HCT116 (cell line): ENCODE data around the gene SPATA1. TPM values are rescaled to one million over a fixed set of nuclear protein-coding genes. Genes with fewer than 3 reads are reported as not detected.

ENCODE experiments used
- ATAC-seq: fragments of 200-7000 bp; cut with Tn5 transposase; 2 replicates; pipeline ENCODE4 v1.9.1; 2020; ENCODE audit warnings: mild to moderate bottlenecking, moderate library complexity
- BruUV-seq: library from RNA; stranded (reverse); fragments of 400-500 nt; replicated peaks from 2 replicates; lab custom pipeline; 2021; lab: Mats Ljungman, UMichigan
- CTCF ChIA-PET: fragments of 300-600 bp; sonication (Branson Sonifier 250); formaldehyde crosslinking; loops from one replicate; lab custom pipeline; 2021; ENCODE audit warnings: antibody characterized with exemption; lab: Charles Lee
- POLR2A ChIA-PET: fragments of 300-600, 350-600 bp; sonication (Branson Sonifier 250); formaldehyde crosslinking; loops from one replicate; lab custom pipeline; 2021; ENCODE audit warnings: antibody characterized with exemption; lab: Charles Lee
- RAD21 ChIA-PET, 2 experiments: fragments of 300-600 bp; sonication (Branson Sonifier 250); formaldehyde crosslinking; loops; one replicate each; lab custom pipeline; 2023; ENCODE audit warnings: low total read pairs in 2 of 2; ENCODE audit not compliant: uncharacterized antibody in 2 of 2, unreplicated experiment in 2 of 2, low non-redundant PET in 1 of 2; lab: Charles Lee
- DNase-seq: peaks from one replicate; pipeline ENCODE4 v3.0.0-alpha.2; 2010; ENCODE audit warnings: low read depth, low spot score
- H2AFZ ChIP-seq: fragments of 200-600 bp; shearing (Covaris generic), sonication (generic); 2 replicates; pipeline ENCODE4 v1.6.1; 2017; ENCODE audit warnings: low read depth, mixed run types, mixed read lengths, antibody characterized with exemption, low read length; ENCODE audit not compliant: poor library complexity, severe bottlenecking
- H3K27ac ChIP-seq: 2 replicates; pipeline ENCODE4 v1.5.1; 2012; ENCODE audit warnings: low read depth, low read length
- H3K27me3 ChIP-seq: fragments of 200-600 bp; sonication (generic); 2 replicates; pipeline ENCODE4 v1.6.1; 2016; ENCODE audit warnings: mixed run types, low read length, mixed read lengths; ENCODE audit not compliant: insufficient read depth
- H3K36me3 ChIP-seq, 2 experiments: fragments of 200-500 bp in 1 of 2; fragments of 200-600 bp in 1 of 2; sonication (Bioruptor generic) in 1 of 2; sonication (generic) in 1 of 2; 2 replicates each; pipeline versions ENCODE4 v1.5.1 to v1.6.1; 2014 to 2016; ENCODE audit warnings: low read length in 2 of 2, inconsistent platforms in 1 of 2, mixed read lengths in 1 of 2, mixed run types in 1 of 2; ENCODE audit not compliant: insufficient read depth in 2 of 2, control insufficient read depth in 1 of 2
- H3K4me1 ChIP-seq, 2 experiments: fragments of 200-600 bp in 1 of 2; sonication (generic) in 1 of 2; 2 replicates each; pipeline versions ENCODE4 v1.5.1 to v1.6.1; 2012 to 2017; ENCODE audit warnings: low read length in 2 of 2, inconsistent platforms in 1 of 2, mild to moderate bottlenecking in 1 of 2, mixed read lengths in 1 of 2, mixed run types in 1 of 2, moderate library complexity in 1 of 2; ENCODE audit not compliant: insufficient read depth in 2 of 2, control insufficient read depth in 1 of 2
- H3K4me2 ChIP-seq: fragments of 200-600 bp; sonication (generic); 2 replicates; pipeline ENCODE4 v1.6.1; 2017; ENCODE audit warnings: mixed run types, low read length, mixed read lengths
- H3K4me3 ChIP-seq, 2 experiments: fragments of 200-600 bp in 1 of 2; sonication (generic) in 1 of 2; replicated peaks in 1 of 2; 2 replicates each; pipeline ENCODE4 v1.5.1; 2011 to 2016; ENCODE audit warnings: low read length in 2 of 2, control low read depth in 1 of 2, low read depth in 1 of 2, mild to moderate bottlenecking in 1 of 2, mixed read lengths in 1 of 2, mixed run types in 1 of 2
- H3K79me2 ChIP-seq: fragments of 200-600 bp; sonication (generic); 2 replicates; pipeline ENCODE4 v1.6.1; 2017; ENCODE audit warnings: mild to moderate bottlenecking, mixed run types, low read length, moderate library complexity, mixed read lengths; ENCODE audit not compliant: insufficient read depth
- H3K9ac ChIP-seq: fragments of 200-600 bp; sonication (generic); 2 replicates; pipeline ENCODE4 v1.6.1; 2016; ENCODE audit warnings: low read length, mixed read lengths
- H3K9me2 ChIP-seq: fragments of 200-600 bp; sonication (generic), shearing (Covaris generic); 2 replicates; pipeline ENCODE4 v1.6.1; 2017; ENCODE audit warnings: mixed run types, mild to moderate bottlenecking, moderate library complexity; ENCODE audit not compliant: insufficient read depth
- H3K9me3 ChIP-seq, 2 experiments: fragments of 200-500 bp in 1 of 2; fragments of 200-600 bp in 1 of 2; sonication (Bioruptor generic) in 1 of 2; sonication (generic) in 1 of 2; 2 replicates each; pipeline ENCODE4 v1.6.1; 2014 to 2017; ENCODE audit warnings: low read length in 2 of 2, mixed read lengths in 2 of 2, inconsistent platforms in 1 of 2, low read depth in 1 of 2, mild to moderate bottlenecking in 1 of 2, mixed run types in 1 of 2, moderate library complexity in 1 of 2; ENCODE audit not compliant: control insufficient read depth in 1 of 2, insufficient read depth in 1 of 2
- H4K20me1 ChIP-seq: fragments of 200-600 bp; sonication (generic), shearing (Covaris generic); 2 replicates; pipeline ENCODE4 v1.6.1; 2017; ENCODE audit warnings: mixed run types, mild to moderate bottlenecking, moderate library complexity; ENCODE audit not compliant: insufficient read depth
- CBX3 ChIP-seq: IDR thresholded peaks from 2 replicates; pipeline ENCODE4 v1.6.1; 2012; ENCODE audit warnings: low read depth
- EZH2 ChIP-seq: fragments of 200-600 bp; sonication (generic); IDR thresholded peaks from 2 replicates; pipeline ENCODE4 v1.6.1; 2017; ENCODE audit warnings: antibody characterized with exemption, mixed run types
- FOSL1 ChIP-seq: IDR thresholded peaks from 2 replicates; pipeline ENCODE4 v1.6.1; 2012; ENCODE audit warnings: low read depth
- JUND ChIP-seq: IDR thresholded peaks from 2 replicates; pipeline ENCODE4 v1.6.1; 2012
- RAD21 ChIP-seq: IDR thresholded peaks from 2 replicates; pipeline ENCODE4 v1.6.1; 2012; ENCODE audit warnings: low read depth, mild to moderate bottlenecking
- SRF ChIP-seq: IDR thresholded peaks from 2 replicates; pipeline ENCODE4 v1.6.1; 2012; ENCODE audit warnings: low read depth
- ZFX ChIP-seq: fragments of 450-650 bp; IDR thresholded peaks from 2 replicates; pipeline ENCODE4 v1.6.1; 2017
- intact Hi-C: fragments of 100-400 bp; cut with micrococcal nuclease; formaldehyde crosslinking; loops from 2 replicates; pipeline ENCODE4 v1.10.0; 2022
- total RNA-seq: library from RNA; stranded (reverse); gene quantifications from one replicate; pipeline ENCODE4 v1.2.1, GENCODE V29; 2021; ENCODE audit not compliant: unreplicated experiment
- TF ChIP-seq, protein P1 (sequence below), 3 experiments: fragments of 200-600 bp in 1 of 3; sonication (generic) in 1 of 3; IDR thresholded peaks in 2 of 3; conservative IDR thresholded peaks in 1 of 3; 2 replicates each; pipeline ENCODE4 v1.5.1; 2012 to 2017; ENCODE audit warnings: low read depth in 2 of 3, low read length in 2 of 3, antibody characterized with exemption in 1 of 3, borderline replicate concordance in 1 of 3, control low read depth in 1 of 3, mild to moderate bottlenecking in 1 of 3, mixed read lengths in 1 of 3, mixed run types in 1 of 3, moderate library complexity in 1 of 3; ENCODE audit not compliant: insufficient read depth in 1 of 3
- TF ChIP-seq, protein P2 (sequence below): IDR thresholded peaks from 2 replicates; pipeline ENCODE4 v1.6.1; 2012; ENCODE audit warnings: low read depth

Gene SPATA1
- total RNA-seq, 1 experiment from 2014 or later, result 3.1 TPM

DNA sequence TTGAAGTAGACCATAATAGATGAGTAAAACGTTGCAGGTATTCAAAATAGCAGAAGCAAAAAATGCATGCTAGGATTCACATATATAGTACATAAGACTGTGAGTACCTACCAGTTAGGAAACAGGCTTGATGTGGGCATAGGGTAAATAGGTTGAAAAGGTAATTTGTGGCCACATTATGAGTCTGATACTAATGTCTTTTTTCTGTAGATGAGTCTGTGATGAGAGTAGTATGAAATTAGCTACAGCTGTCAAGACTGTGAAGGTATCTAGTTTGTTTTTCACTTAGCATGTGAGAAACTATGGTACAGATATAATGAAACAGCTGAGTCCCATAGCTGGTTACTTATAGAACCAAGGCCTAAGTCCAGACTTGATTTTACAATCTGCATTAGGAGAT is 12.4 kb upstream of the SPATA1 start:
- no peak for ATAC-seq
- TF ChIP-seq, protein P1, sequence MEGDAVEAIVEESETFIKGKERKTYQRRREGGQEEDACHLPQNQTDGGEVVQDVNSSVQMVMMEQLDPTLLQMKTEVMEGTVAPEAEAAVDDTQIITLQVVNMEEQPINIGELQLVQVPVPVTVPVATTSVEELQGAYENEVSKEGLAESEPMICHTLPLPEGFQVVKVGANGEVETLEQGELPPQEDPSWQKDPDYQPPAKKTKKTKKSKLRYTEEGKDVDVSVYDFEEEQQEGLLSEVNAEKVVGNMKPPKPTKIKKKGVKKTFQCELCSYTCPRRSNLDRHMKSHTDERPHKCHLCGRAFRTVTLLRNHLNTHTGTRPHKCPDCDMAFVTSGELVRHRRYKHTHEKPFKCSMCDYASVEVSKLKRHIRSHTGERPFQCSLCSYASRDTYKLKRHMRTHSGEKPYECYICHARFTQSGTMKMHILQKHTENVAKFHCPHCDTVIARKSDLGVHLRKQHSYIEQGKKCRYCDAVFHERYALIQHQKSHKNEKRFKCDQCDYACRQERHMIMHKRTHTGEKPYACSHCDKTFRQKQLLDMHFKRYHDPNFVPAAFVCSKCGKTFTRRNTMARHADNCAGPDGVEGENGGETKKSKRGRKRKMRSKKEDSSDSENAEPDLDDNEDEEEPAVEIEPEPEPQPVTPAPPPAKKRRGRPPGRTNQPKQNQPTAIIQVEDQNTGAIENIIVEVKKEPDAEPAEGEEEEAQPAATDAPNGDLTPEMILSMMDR (IDR thresholded peaks at IDR 0.05 in 2 of 3, conservative IDR thresholded peaks at IDR 0.05 in 1 of 3; ENCODE audit: borderline replicate concordance in 1 of 3, insufficient read depth in 1 of 3, low read depth in 2 of 3, low read length in 2 of 3), result no peak
- TF ChIP-seq ZFX, result no peak
- no peak for TF ChIP-seq CBX3
- no peak for TF ChIP-seq RAD21
- TF ChIP-seq EZH2, result no peak
- TF ChIP-seq, protein P2, sequence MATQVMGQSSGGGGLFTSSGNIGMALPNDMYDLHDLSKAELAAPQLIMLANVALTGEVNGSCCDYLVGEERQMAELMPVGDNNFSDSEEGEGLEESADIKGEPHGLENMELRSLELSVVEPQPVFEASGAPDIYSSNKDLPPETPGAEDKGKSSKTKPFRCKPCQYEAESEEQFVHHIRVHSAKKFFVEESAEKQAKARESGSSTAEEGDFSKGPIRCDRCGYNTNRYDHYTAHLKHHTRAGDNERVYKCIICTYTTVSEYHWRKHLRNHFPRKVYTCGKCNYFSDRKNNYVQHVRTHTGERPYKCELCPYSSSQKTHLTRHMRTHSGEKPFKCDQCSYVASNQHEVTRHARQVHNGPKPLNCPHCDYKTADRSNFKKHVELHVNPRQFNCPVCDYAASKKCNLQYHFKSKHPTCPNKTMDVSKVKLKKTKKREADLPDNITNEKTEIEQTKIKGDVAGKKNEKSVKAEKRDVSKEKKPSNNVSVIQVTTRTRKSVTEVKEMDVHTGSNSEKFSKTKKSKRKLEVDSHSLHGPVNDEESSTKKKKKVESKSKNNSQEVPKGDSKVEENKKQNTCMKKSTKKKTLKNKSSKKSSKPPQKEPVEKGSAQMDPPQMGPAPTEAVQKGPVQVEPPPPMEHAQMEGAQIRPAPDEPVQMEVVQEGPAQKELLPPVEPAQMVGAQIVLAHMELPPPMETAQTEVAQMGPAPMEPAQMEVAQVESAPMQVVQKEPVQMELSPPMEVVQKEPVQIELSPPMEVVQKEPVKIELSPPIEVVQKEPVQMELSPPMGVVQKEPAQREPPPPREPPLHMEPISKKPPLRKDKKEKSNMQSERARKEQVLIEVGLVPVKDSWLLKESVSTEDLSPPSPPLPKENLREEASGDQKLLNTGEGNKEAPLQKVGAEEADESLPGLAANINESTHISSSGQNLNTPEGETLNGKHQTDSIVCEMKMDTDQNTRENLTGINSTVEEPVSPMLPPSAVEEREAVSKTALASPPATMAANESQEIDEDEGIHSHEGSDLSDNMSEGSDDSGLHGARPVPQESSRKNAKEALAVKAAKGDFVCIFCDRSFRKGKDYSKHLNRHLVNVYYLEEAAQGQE, result no peak
- TF ChIP-seq FOSL1, result no peak
- TF ChIP-seq SRF, result no peak
- no peak for TF ChIP-seq JUND
- H3K27me3 ChIP-seq, result no peaks in the 10 kb centered on the region
- H3K9ac ChIP-seq, result no peak overlapping the region
- intact Hi-C loops, result loop anchor here (5.0 kb wide), 1 partner anchor 351 kb away; the partner anchor contains the start of gene PRKACB
- H3K4me1 ChIP-seq, result no peaks in the 10 kb centered on the region
- no peak overlapping the region for H2AFZ ChIP-seq
- no peaks in the 10 kb centered on the region for H3K9me2 ChIP-seq
- no peak for DNase-seq
- ChIA-PET CTCF (no interaction called here), POLR2A (interaction anchor here (1.0 kb wide), 1 partner anchor 10 kb away, joined by 3 read pairs; no protein-coding TSS in a partner anchor), RAD21 (no interaction called here)
- peaks cover 68% of the 10 kb centered on the region for H3K79me2 ChIP-seq
- no peak overlapping the region for H3K4me3 ChIP-seq
- no peak overlapping the region for H3K27ac ChIP-seq
- no peak overlapping the region for H3K4me2 ChIP-seq
- H3K9me3 ChIP-seq, result no peaks in the 10 kb centered on the region
- BruUV-seq, result no TSS peak
- H3K36me3 ChIP-seq, result peaks cover 57 to 84% of the 10 kb centered on the region in 2 experiments
- H4K20me1 ChIP-seq, result peaks cover 9% of the 10 kb centered on the region; the same call in 1 of the 2 replicates
